ENCODE data around the gene KCNH8. TPM values are rescaled to one million over a fixed set of nuclear protein-coding genes. Genes with fewer than 3 reads are reported as not detected.
A peak's percentile ranks its signal among the peaks of the same experiment; 100 is the strongest.

Gene KCNH8
- total and polyA plus RNA-seq, 10 of the 15 experiments (the other 5 are each of a cell fraction or from before 2014, with no cell fraction given) = under 0.01 to 0.18 (median 0.07) TPM; not detected in 2

DNA sequence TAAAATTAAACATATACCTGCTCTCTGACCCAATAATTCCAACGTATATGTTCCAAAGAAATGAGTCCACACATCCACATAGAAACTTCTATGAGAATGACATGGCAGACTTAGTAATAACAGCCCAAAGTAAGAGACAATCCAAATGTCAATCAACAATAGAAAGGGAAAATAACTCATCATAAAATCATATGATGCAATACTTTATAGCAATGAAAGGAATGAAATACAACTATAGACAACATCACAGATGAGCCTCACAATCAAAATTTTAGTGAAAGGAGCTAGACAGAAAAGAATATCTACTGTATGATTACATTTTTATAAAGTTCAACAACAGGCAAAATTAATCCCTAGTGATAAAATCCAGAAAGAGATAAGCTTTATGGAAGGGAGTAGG lies 23.6 kb upstream of the KCNH8 start:
- POLR2A ChIA-PET = no interaction called here

DNA sequence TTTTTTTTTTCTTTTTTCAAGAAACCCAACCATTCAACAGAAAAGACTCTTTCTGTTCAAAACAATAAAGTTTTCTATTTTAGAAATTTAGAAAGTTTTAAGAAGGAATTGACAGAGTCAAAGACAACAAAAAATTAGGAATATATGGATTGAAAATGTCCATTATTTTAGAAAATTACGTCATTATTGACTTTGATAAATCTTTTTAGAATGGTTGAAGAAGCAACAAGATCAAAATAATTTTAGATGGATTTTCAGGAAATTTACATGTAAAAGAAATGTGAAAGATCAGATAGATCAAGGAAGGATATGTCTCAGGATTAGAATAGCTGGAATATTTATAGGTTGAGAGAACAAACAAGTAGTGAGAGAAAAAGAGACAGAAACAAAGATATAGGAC lies 8.4 kb upstream of the KCNH8 start:
- no peaks in the 10 kb centered on the region for H3K9me3 ChIP-seq (replicated peaks; ENCODE audit: control insufficient read depth, insufficient read depth, low read length)
- POLR2A ChIA-PET = no interaction called here
- no peaks in the 10 kb centered on the region for H4K20me1 ChIP-seq (ENCODE audit: control insufficient read depth, insufficient read depth)
- no peak overlapping the region for H2AFZ ChIP-seq (ENCODE audit: control insufficient read depth, low read depth, low read length)
- no peak overlapping the region for H3K4me2 ChIP-seq (ENCODE audit: control insufficient read depth, insufficient read depth)
- RAD21 ChIA-PET (ENCODE audit: unreplicated experiment) = no interaction called here
- CTCF ChIA-PET = no interaction called here
- H3K4me1 ChIP-seq (ENCODE audit: control insufficient read depth, insufficient read depth, low read length) = no peaks in the 10 kb centered on the region
- intact Hi-C loops (cut with micrococcal nuclease; ENCODE audit: unreplicated experiment) = no loop called here
- no peak overlapping the region for H3K4me3 ChIP-seq
- in situ Hi-C loops (cut with MboI) = no loop called here
- BruUV-seq (replicated peaks) = no TSS peak
- no peak overlapping the region for H3K27ac ChIP-seq (ENCODE audit: control insufficient read depth, insufficient read depth)
- TF ChIP-seq MYC (IDR thresholded peaks at IDR 0.05; ENCODE audit: insufficient read depth, insufficient read length, insufficient replicate concordance, low read length, severe bottlenecking) (no peak), ATF7 (IDR thresholded peaks at IDR 0.05; ENCODE audit: low read depth) (peak; percentile 42)
- H3K27me3 ChIP-seq (replicated peaks in 1 of 2; ENCODE audit: control insufficient read depth in 2 of 2, insufficient read depth in 2 of 2, low read length in 1 of 2) = no peaks in the 10 kb centered on the region
- H3K36me3 ChIP-seq (ENCODE audit: control insufficient read depth in 2 of 2, insufficient read depth in 2 of 2, low read length in 1 of 2) = no peaks in the 10 kb centered on the region
- no peaks in the 10 kb centered on the region for H3K79me2 ChIP-seq (ENCODE audit: control insufficient read depth, insufficient read depth, low read length)
- H3K9ac ChIP-seq (ENCODE audit: control insufficient read depth, insufficient read depth, low read length) = no peak overlapping the region
- ATAC-seq (no peak), DNase-seq (ENCODE audit: low read depth, low spot score) (no peak), FAIRE-seq (no peak)
- 4% methylated on average over 1 of the region's 1 CpG for WGBS (ENCODE audit: insufficient coverage, insufficient replicate concordance, low lambda C conversion rate, missing lambda C conversion rate)
- SMC1A ChIA-PET (ENCODE audit: uncharacterized antibody, unreplicated experiment) = no interaction called here

More for the DNA sequence above, 23.6 kb upstream of the KCNH8 start:
- H4K20me1 ChIP-seq (ENCODE audit: control insufficient read depth, insufficient read depth) = no peaks in the 10 kb centered on the region
- no peak for ATAC-seq
- DNase-seq (ENCODE audit: low read depth, low spot score) = no peak
- ChIA-PET RAD21 (ENCODE audit: unreplicated experiment) (no interaction called here), SMC1A (ENCODE audit: uncharacterized antibody, unreplicated experiment) (no interaction called here), CTCF (no interaction called here)
- in situ Hi-C loops (cut with MboI) = no loop called here
- H3K79me2 ChIP-seq (ENCODE audit: control insufficient read depth, insufficient read depth, low read length) = no peaks in the 10 kb centered on the region
- 29% methylated on average over 1 of the region's 1 CpG for WGBS (ENCODE audit: insufficient coverage, insufficient replicate concordance, low lambda C conversion rate, missing lambda C conversion rate)
- no peak overlapping the region for H2AFZ ChIP-seq (ENCODE audit: control insufficient read depth, low read depth, low read length)
- H3K4me3 ChIP-seq = no peak overlapping the region
- no peak for TF ChIP-seq RB1 (IDR thresholded peaks at IDR 0.05; ENCODE audit: borderline replicate concordance)
- H3K9ac ChIP-seq (ENCODE audit: control insufficient read depth, insufficient read depth, low read length) = no peak overlapping the region
- no peak overlapping the region for H3K4me2 ChIP-seq (ENCODE audit: control insufficient read depth, insufficient read depth)
- intact Hi-C loops (cut with micrococcal nuclease; ENCODE audit: unreplicated experiment) = no loop called here
- no TSS peak for BruUV-seq (replicated peaks)
- peak; percentile 41 for FAIRE-seq
- H3K27me3 ChIP-seq (replicated peaks in 1 of 2; ENCODE audit: control insufficient read depth in 2 of 2, insufficient read depth in 2 of 2, low read length in 1 of 2) = no peaks in the 10 kb centered on the region
- H3K9me3 ChIP-seq (replicated peaks; ENCODE audit: control insufficient read depth, insufficient read depth, low read length) = no peaks in the 10 kb centered on the region
- no peaks in the 10 kb centered on the region for H3K4me1 ChIP-seq (ENCODE audit: control insufficient read depth, insufficient read depth, low read length)
- no peak overlapping the region for H3K27ac ChIP-seq (ENCODE audit: control insufficient read depth, insufficient read depth)
- no peaks in the 10 kb centered on the region for H3K36me3 ChIP-seq (ENCODE audit: control insufficient read depth in 2 of 2, insufficient read depth in 2 of 2, low read length in 1 of 2)
